Stimulated activated CD8-positive, alpha-beta memory T cell treated with anti-CD3 and anti-CD28 coated beads, Interleukin-12 subunit alpha, Interleukin-12 subunit beta, amount 100 ng/mL, for 4 hours (primary cell): ENCODE measurements around the gene BOC.

Source experiments
- DNase-seq: peaks from one replicate; pipeline ENCODE4 v3.0.0-alpha.2; 2020; ENCODE audit warnings: low read depth

Gene BOC

GRCh38 chr3:113271189-113271588, 59.8 kb downstream of the BOC start:
- DNase-seq: no peak

DNA sequence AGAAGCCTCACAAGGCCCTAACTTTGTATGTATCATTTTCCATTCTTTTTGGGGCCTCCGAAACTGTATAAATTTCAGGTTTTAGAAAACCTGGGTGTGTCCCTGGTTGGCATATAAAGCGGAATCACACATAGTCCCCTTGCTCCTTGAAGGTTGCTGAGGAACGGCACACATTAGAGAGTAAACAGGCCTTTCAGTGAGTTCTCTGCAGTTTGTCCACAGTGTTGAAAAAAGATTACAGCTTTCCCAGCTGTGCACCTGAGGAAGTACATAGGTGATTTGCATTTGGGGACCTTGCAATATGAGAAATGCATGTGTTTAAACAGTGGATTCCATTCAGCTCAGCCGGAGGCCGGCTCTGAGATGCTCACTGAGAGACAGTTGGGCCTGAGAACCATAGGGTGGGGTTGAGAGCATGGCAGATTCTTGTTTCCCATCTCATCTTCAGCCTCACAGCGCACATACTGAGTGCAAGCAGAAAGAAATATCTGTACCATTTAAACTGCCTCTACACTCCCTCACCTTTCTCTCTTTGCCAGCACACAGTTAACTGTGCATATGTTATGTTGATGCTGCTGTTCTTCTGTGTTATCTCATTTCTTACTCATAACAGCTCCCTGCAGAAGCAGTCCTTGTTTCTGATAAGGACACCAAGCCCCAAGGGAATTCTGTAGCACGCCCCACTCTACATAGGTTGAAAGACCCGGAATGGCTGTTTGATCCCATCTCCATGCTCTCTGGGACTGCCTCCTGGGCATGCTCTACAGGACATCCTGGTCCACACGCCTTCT, 60.4 kb downstream of the BOC start:
- no peak for DNase-seq

- DNase-seq: no peak
These were observed 61.0 kb downstream of the BOC start for GRCh38 chr3:113272385-113272779.

GRCh38 chr3:113273011-113273410, 61.7 kb downstream of the BOC start:
- DNase-seq: no peak

DNA sequence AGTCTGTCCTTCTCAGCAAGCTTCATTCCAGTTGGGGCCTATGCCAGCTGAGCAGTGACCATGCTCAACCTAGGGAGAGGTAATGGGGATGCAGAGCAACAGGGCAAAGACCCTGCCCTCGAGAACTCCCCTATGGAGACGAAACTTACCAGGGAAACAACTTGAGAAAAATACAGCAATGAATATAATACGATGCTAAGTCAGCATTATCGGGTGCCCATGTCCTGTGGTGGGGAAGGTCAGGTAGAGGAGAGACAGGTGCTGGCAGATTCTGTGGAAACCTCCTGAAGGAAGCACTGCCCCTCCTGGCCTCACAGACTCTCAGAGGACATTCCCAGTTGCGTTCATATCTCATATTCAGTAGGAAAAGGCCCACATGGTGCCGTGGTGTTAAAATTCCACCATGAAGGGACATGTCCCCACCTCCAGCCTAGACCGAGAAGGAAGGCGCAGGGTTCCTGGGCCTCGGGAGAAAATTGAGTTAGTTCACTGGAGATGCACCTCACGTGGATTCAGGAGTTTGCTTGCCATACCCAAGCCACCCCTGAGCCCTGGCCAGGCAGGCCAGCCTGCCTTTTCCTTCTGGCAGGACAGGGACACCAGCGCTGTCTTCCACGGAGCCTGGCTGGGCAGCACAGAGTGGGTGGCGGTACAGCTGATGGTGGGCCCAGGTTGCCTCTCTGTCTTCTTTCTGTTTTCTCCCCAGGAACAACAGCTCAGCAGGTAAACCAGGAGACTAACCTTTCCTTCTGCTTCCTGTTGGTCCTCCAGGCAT, 62.4 kb downstream of the BOC start:
- DNase-seq: no peak

GRCh38 chr3:113274425-113275257, 63.3 kb downstream of the BOC start:
- DNase-seq: no peak

DNA sequence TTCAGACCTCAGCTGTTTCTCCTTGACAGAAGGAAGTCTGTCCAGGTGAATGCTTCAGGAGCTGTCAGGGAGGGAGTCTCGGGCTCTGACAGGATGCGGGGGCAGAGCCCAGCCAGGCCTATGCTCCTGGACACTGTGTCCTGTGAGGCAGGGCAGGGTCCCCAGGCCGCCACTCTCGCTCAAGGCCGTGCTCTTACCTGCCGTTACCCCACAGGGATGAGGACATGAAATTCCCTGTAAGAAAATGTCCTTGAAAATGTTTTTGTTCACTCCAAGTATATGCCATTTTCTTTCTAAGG, 63.9 kb downstream of the BOC start:
- no peak for DNase-seq

GRCh38 chr3:113275583-113275928, 64.2 kb downstream of the BOC start:
- DNase-seq: no peak

- no peak for DNase-seq
These were observed 64.8 kb downstream of the BOC start for GRCh38 chr3:113275929-113276750.

GRCh38 chr3:113276751-113277080, 65.4 kb downstream of the BOC start:
- DNase-seq: no peak

DNA sequence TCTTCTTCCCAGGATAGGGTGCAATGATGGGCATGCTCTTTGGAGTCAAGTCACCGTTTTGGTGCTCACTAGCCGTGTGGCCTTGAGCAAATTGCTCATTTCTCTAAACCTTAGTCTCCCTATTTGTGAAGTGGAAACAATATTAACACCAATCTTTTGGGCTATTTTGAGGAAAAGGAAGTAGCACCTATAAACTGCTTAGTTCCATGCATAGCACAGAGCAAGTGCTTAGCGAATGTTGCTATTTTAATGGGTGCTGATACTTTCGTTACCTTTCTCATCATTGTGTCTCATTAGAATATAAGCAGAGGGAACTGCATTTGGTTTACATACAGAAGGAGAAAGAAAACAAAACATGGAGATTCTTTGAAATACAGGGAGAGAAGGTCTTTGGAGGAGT, 66.1 kb downstream of the BOC start:
- DNase-seq: no peak

- no peak for DNase-seq
These were observed 66.7 kb downstream of the BOC start for GRCh38 chr3:113277941-113278598.

- DNase-seq: no peak
These were observed 67.2 kb downstream of the BOC start for GRCh38 chr3:113278599-113278955.

DNA sequence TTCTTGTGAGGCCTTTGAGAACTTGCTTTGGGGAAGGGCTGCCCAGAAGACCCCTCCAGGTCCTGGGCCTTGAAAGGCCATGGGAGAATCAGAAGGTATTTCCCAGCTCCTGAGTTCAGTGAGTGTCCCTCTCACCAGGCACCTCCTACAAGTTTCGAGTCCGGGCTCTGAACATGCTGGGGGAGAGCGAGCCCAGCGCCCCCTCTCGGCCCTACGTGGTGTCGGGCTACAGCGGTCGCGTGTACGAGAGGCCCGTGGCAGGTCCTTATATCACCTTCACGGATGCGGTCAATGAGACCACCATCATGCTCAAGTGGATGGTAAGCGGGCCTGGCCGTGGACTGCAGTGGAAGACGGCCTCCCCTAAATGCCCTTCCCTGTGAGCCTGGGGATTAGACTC, 68.3 kb downstream of the BOC start:
- no peak for DNase-seq

GRCh38 chr3:113283306-113283705, 71.9 kb downstream of the BOC start:
- no peak for DNase-seq

DNA sequence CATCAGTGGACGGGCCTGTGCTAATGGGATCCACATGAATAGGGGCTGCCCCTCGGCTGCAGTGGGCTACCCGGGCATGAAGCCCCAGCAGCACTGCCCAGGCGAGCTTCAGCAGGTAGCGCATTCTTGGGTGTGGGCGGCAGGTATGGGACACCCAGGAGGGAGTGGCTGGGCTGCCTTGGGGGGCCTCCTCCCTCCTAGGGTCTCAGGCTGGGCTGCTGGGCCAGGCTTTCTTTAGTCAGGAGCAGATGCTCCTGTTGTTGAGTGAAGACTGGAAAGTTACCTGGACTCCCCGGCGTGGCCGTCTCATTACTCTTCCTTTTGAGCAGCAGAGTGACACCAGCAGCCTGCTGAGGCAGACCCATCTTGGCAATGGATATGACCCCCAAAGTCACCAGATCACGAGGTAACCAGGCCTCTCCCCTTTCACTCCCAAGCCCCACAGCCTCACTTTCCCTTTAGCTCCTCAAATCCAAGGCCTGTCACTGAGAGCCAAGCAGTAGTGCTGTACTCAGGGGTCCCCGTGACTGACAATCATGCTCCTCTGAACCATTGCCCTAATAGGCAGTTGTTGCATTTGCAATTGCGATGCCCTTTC, 73.2 kb downstream of the BOC start:
- DNase-seq: no peak

DNA sequence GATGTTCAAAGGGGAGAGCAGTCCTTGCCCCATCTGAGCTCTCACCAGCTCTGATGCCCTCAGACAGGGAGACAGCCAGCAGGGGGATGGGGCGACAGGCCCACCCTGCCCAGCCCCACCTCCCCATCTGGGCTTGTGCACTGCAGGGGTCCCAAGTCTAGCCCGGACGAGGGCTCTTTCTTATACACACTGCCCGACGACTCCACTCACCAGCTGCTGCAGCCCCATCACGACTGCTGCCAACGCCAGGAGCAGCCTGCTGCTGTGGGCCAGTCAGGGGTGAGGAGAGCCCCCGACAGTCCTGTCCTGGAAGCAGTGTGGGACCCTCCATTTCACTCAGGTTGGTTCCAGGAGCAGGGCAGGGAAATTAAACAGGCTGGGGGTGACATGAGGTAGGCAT, 73.9 kb downstream of the BOC start:
- DNase-seq: no peak

DNA sequence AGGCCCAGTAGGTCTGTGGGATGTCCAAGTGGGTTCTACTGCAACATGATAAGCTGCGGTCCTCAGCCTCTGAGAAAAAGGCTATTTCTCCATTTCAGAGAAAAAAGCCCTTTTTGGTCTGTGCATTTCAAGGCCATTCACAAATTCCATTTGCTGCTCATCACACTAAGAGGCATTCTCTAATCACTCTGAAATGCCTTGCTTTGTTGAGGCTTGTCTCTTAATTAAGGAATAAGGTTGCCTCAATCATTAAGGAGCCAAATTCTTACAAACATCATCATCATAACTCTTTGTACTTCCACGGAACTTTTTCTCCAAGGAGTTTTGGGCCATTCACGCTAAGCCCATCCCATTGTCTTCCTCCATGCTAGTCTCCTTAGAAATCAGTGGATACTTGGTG, 74.4 kb downstream of the BOC start:
- no peak for DNase-seq

DNA sequence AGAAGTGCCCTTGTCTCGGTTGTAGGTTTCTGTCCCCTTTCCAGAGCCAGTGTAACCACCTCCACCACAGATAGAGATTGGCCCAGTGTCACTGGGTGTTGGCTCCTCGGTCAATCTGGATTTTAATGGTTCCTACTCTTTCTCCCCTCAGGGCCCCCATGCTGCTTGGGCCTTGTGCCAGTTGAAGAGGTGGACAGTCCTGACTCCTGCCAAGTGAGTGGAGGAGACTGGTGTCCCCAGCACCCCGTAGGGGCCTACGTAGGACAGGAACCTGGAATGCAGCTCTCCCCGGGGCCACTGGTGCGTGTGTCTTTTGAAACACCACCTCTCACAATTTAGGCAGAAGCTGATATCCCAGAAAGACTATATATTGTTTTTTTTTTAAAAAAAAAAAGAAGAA, 75.2 kb downstream of the BOC start:
- no peak for DNase-seq

- DNase-seq: no peak
These were observed 75.9 kb downstream of the BOC start for GRCh38 chr3:113287111-113287802.
